RCC 7860 (cell line): Measurements from ENCODE around the gene RASL12.
A peak's percentile ranks its signal among the peaks of the same experiment; 100 is the strongest.
"Not testable (repeated sequence)": the region's sequence is repeated elsewhere in the genome, so short reads cannot be mapped to it uniquely, and the experiment has no call there.

Experiments
- DNase-seq: peaks from one replicate; pipeline ENCODE4 v3.0.0-alpha.2; 2015; ENCODE audit warnings: low spot score
- FAIRE-seq: peaks from 2 replicates; lab custom pipeline; 2012; peaks lifted over from hg19 to GRCh38; lab: Jason Lieb, UNC

The RASL12 gene

DNA sequence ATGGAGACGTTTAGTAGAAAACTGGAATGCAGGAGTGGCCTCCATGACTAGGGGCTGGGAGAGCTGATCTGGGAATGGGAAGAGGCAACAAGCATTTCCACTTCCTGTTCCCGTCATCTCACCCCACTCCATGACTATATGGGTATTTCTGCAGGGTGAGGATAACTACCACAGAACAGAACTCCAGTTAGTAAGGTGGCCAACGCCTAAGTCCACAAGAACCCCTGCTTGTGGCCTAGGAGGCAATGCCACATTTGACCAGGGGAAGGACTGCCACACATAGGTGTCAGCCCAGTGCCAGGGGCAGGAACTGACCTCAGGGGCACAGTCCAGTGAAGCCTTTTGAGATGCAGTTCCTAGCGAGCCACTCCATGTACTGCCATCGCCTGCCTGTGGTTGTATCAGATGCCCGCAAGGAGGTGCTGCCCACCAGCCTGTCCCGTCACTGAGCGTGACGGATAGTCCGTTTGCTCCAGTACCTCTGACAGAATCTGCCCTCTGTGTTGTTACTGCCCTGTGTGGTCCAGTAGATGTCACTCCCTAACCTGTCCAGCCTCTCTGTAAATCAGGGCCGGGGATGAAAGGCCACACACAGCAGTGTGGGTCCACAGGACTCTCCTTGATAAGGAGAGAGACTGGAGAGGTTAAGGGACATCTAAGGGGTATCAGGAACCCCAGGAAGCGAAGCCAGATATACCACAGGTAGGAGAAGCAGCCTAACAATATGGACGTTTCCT lies 34.8 kb downstream of the RASL12 start:
- FAIRE-seq (no peak), DNase-seq (peak; percentile 81)

DNA sequence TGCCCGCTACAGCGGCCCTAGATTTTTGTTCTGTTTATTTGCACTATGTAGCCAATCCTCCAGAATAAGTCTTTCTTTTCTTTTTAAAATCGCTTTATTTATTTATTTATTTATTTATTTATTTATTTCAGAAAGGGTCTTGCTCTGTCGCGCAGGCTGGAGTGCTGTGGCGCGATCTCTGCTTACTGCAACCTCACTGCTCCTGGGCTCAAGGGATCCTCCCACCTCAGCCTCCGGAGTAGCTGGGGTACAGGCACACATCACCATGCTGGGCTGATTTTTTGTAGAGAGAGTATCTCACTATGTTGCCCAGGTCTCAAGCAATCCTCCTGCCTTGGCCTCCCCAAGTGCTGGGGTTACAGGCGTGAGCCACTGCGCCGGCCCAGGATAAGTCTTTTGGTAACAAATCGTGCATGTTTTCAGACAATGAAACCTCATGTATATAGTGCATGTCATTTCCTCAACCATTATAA lies 38.0 kb downstream of the RASL12 start:
- FAIRE-seq (no peak), DNase-seq (no peak)

DNA sequence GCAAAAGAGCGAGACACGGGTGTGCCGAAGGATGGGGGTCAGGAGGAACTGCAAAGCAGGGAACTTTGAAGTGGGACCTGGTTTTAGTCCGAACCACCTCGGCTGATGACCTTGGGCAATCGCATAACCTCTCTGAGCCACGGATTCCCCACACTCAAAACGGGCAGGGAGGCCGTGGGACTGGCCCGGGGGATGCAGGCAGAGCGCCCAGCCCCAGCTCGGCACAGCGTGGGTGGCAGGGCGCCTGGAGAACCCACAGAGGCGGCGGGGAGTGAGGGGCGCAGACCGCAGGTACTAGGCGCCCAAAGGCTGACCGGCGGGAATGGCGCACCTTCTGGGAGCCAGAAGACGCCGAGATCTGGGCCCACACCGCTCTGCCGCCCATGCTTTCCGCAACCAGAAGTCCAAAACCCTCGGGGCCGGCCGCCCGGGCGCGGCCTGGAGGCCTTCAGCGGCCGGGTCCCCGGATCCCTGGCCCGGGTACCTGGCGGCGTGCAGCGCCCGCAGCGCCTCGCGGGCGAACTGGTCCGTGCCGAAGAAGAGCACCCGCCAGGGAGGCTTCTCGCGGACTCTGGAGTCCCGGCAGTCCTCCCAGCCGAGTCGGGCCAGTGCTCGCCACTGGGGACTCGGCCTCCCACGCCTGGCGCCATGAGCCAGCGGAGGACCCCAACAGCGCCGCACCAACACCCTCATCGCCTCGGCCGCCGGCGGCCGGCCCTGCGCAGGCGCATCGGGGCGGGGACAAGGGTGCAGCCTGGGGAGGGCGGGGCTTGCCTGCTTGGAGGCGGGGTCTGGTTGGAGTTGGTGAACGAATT lies 38.7 kb downstream of the RASL12 start, which contains the start of gene MTFMT:
MTFMT (minus strand) TSS at position 719 of the 815 bp plus-strand sequence; CDS start at position 693, 26 bp downstream.
- no peak for FAIRE-seq
- peak; percentile 46 for DNase-seq

DNA sequence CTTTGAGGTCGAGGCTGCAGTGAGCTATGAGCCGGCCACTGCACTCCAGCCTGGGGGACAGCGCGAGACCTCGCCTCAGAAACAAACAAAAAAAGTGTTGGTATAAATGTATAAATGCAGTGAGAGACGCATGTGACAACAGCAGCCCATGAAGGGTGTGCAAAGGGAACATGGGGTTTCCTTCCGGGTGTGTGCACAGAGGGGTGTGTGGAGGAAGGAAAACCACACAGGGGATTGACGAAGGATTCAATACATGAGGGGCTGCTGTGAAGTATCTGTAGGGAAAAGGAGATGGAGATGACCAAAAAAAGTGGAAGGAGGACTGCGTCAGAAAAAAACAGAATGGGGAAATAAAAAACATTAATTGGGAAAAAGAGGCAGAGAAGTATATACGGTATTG lies 39.5 kb downstream of the RASL12 start:
- no peak for DNase-seq
- FAIRE-seq, result no peak

GRCh38 chr15:65027593-65027992 lies 40.2 kb downstream of the RASL12 start:
- FAIRE-seq (no peak), DNase-seq (no peak)

- no peak for FAIRE-seq
- DNase-seq, result no peak
Measured at GRCh38 chr15:65026756-65027155, 41.0 kb downstream of the RASL12 start.

- DNase-seq (no peak), FAIRE-seq (no peak)
Measured at GRCh38 chr15:65021488-65021887, 46.3 kb downstream of the RASL12 start.

- DNase-seq, result no peak
- no peak for FAIRE-seq
Measured at GRCh38 chr15:65020419-65020818, 47.4 kb downstream of the RASL12 start.

GRCh38 chr15:65011198-65011597 lies 56.6 kb downstream of the RASL12 start:
- FAIRE-seq, DNase-seq: not testable (repeated sequence)

DNA sequence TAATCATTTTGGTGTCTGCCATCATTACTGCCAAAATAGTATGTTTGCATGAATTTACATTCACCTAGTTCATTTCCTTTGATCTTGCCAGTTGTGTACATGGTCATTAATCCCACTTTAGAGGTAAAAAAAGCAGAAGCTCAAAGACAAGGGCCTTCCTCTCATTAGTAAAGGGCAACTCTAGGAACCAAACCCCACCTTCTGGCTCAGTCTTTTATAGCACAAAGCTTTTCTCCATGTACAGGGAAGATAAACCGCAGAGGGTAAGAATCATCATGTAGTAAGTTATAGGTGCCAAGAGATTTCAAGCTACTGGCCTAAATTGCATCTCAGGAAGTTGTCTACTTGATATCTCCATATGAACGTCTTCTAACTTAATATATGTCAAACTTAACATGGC lies 58.8 kb downstream of the RASL12 start:
- FAIRE-seq (no peak), DNase-seq (no peak)

- FAIRE-seq, result no peak
- no peak for DNase-seq
Measured at GRCh38 chr15:65006876-65007275, 60.9 kb downstream of the RASL12 start.

GRCh38 chr15:65004993-65005392 lies 62.8 kb downstream of the RASL12 start:
- DNase-seq (no peak), FAIRE-seq (no peak)
